Measurements from ENCODE around the gene CACNA2D3. TPM values are rescaled to one million over a fixed set of nuclear protein-coding genes. Genes with fewer than 3 reads are reported as not detected.

CACNA2D3 gene
- total RNA-seq, 1 donor from 2014 or later, result 0.17 TPM

DNA sequence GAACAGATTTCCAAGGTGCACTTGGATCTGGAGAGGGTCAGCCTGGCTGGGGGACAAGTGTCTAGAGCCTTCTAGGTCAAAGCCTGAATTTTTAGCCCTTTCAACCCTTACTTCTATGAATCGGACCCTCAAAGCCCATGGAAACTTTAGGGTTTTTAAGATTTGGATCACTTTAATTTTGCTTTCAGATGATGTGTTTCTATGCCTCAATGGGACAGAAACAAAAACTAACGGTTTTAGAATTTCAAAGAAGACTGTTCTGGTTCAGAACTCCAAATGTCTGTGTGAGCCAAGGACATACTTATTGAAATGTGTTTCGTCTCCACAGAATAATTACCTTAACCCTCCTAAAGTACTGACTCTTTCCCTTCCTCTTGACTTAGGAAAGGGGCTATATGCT is 538.8 kb downstream of the CACNA2D3 start:
- no peak for DNase-seq (ENCODE audit: low read depth)
- Histone ChIP-seq H3K27me3 (ENCODE audit: control insufficient read depth, insufficient read depth, low read length) (no peaks in the 10 kb centered on the region), H3K36me3 (ENCODE audit: control insufficient read depth, insufficient read depth, low read length) (no peaks in the 10 kb centered on the region), H3K4me3 (ENCODE audit: low read depth, low read length) (no peak overlapping the region)
- TF ChIP-seq, protein P1, sequence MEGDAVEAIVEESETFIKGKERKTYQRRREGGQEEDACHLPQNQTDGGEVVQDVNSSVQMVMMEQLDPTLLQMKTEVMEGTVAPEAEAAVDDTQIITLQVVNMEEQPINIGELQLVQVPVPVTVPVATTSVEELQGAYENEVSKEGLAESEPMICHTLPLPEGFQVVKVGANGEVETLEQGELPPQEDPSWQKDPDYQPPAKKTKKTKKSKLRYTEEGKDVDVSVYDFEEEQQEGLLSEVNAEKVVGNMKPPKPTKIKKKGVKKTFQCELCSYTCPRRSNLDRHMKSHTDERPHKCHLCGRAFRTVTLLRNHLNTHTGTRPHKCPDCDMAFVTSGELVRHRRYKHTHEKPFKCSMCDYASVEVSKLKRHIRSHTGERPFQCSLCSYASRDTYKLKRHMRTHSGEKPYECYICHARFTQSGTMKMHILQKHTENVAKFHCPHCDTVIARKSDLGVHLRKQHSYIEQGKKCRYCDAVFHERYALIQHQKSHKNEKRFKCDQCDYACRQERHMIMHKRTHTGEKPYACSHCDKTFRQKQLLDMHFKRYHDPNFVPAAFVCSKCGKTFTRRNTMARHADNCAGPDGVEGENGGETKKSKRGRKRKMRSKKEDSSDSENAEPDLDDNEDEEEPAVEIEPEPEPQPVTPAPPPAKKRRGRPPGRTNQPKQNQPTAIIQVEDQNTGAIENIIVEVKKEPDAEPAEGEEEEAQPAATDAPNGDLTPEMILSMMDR (IDR thresholded peaks at IDR 0.05; ENCODE audit: insufficient read depth, low read length, poor library complexity, severe bottlenecking), result no peak

DNA sequence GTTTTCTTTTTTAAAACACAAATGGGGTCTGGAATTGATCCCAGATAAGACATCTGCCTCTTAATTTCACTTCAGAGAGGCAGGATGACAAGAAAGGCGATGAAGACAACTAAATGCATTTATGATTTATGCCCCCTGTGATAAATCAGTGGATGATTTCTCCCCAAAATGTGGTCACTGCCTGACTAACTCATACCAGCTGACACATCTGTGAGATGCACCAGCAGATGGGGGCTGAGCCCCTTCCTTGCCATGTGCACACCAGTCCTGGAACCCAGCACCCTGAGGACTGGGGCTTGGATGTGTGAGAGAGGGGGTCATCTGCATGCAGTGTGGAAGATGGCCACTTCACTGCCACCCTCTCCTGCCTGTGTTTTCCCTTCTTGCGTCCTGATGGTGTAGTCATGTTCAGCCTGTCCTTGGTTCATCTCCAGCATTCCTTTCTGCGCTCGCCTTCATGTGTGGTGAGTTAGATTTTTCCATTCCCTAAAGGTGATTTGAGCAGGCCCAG is 541.2 kb downstream of the CACNA2D3 start:
- Histone ChIP-seq H3K4me3 (ENCODE audit: low read depth, low read length) (no peak overlapping the region), H3K36me3 (ENCODE audit: control insufficient read depth, insufficient read depth, low read length) (no peaks in the 10 kb centered on the region), H3K27me3 (ENCODE audit: control insufficient read depth, insufficient read depth, low read length) (no peaks in the 10 kb centered on the region)
- no peak for DNase-seq (ENCODE audit: low read depth)
- TF ChIP-seq, protein P1 (IDR thresholded peaks at IDR 0.05; ENCODE audit: insufficient read depth, low read length, poor library complexity, severe bottlenecking), result no peak

DNA sequence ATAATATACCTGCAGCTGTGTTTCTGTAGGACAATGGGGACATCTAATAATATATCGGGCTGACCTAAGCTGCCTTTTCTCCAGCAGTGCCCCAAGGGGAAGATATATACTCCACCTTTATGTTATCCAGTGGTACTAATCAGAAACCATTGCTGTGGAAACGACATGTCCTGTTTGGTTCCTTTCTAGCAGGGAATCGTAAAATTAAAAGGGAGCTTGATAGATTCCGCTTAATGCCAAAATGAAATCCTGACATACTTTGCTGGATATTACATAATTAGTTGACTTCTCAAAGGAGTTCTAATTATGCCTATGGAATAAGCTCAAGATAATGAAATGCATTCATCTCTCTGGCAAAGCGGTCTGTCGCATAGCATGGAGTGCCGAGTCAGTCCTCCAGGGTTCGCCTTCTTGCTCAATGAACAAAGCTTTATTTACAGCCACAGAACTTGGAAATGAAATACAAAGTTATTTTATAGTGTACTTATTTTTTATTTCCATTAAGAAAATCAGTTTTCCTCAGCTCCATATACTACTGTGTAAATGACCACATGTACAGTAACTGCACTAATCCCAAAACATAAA is 542.8 kb downstream of the CACNA2D3 start:
- H3K27me3 ChIP-seq (ENCODE audit: control insufficient read depth, insufficient read depth, low read length), result no peaks in the 10 kb centered on the region
- no peaks in the 10 kb centered on the region for H3K36me3 ChIP-seq (ENCODE audit: control insufficient read depth, insufficient read depth, low read length)
- no peak overlapping the region for H3K4me3 ChIP-seq (ENCODE audit: low read depth, low read length)
- TF ChIP-seq, protein P1 (IDR thresholded peaks at IDR 0.05; ENCODE audit: insufficient read depth, low read length, poor library complexity, severe bottlenecking), result no peak
- no peak for DNase-seq (ENCODE audit: low read depth)

DNA sequence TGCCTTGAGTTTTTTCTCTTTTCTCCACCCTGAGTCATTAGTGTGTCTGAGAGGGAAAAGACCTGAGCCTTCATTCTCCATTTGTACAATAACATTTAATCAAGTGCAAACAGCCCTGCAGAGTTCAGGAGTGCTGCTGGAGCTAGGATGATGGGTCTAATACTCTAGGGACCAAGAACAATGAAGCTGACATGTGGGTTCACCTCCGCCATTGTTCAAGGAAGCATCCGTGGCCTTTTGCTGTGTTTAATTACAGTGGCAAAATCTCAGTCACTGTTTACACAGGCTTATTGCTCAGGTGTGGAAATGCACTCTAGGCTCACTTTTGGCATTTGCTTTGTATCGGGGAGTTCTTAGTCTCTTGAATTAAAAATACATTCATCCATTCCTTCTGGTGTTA is 545.9 kb downstream of the CACNA2D3 start:
- H3K4me3 ChIP-seq (ENCODE audit: low read depth, low read length), result no peak overlapping the region
- H3K27me3 ChIP-seq (ENCODE audit: control insufficient read depth, insufficient read depth, low read length), result no peaks in the 10 kb centered on the region
- DNase-seq (ENCODE audit: low read depth), result no peak
- TF ChIP-seq, protein P1 (IDR thresholded peaks at IDR 0.05; ENCODE audit: insufficient read depth, low read length, poor library complexity, severe bottlenecking), result no peak
- no peaks in the 10 kb centered on the region for H3K36me3 ChIP-seq (ENCODE audit: control insufficient read depth, insufficient read depth, low read length)

DNA sequence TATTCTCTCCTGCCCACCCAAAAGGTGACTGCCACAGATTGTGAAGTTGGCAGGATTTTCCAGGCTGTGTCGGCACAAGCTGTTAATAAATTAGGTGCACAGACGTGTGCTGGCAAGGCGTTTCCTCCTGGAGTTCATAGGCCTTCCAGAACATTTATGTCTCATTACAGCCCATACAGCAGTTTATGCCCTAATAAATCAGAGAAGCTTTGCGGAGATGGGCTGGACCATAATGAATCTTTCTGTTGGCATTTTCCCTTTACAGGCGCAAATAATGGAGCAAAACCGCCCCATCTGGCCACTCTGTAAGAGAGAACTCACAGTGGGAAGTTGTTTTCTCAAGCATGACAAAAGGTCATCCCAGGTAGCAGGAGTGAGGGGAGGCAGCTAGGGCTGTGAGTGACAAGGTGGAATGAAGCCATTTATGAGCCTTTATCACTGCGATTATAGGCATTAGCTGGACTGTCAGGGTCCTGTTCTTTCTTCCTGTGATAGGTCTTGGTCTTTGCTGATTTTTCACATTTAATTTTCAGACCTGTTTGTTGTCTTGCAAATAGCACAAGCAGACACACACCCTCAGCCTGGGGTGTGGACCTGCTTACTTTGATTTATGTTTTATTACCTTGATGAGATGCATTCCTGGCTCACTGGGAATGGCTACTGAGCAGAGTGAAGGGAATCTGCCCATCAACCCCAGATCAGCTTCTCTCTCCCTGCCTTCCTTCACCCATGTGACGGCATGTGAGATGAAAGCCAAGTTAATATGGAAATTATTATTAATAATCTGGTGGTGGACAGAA is 548.0 kb downstream of the CACNA2D3 start:
- Histone ChIP-seq H3K27me3 (ENCODE audit: control insufficient read depth, insufficient read depth, low read length) (no peaks in the 10 kb centered on the region), H3K36me3 (ENCODE audit: control insufficient read depth, insufficient read depth, low read length) (no peaks in the 10 kb centered on the region), H3K4me3 (ENCODE audit: low read depth, low read length) (no peak overlapping the region)
- TF ChIP-seq, protein P1 (IDR thresholded peaks at IDR 0.05; ENCODE audit: insufficient read depth, low read length, poor library complexity, severe bottlenecking), result no peak
- no peak for DNase-seq (ENCODE audit: low read depth)
